OCI-LY1 (cell line): ENCODE results near the gene IVNS1ABP.

Experiments used
- H2AFZ ChIP-seq: fragments of 200-600 bp; sonication (generic), shearing (Covaris generic); 2 replicates; pipeline ENCODE4 v1.6.0; 2014; ENCODE audit warnings: antibody characterized with exemption, mild to moderate bottlenecking, low read length
- H3F3A ChIP-seq: fragments of 200-600 bp; sonication (generic), shearing (Covaris generic); 2 replicates; pipeline ENCODE4 v1.6.0; 2014; ENCODE audit warnings: mild to moderate bottlenecking, antibody characterized with exemption, low read length, moderate library complexity; ENCODE audit not compliant: insufficient read depth
- H3K27ac ChIP-seq: fragments of 200-600 bp; sonication (generic); 2 replicates; pipeline ENCODE4 v1.5.1; 2014; ENCODE audit warnings: low read length, mixed run types, mild to moderate bottlenecking, low read depth; ENCODE audit not compliant: poor library complexity, severe bottlenecking
- H3K27me3 ChIP-seq: fragments of 200-600 bp; sonication (generic); 2 replicates; pipeline ENCODE4 v1.6.0; 2014; ENCODE audit warnings: antibody characterized with exemption, mild to moderate bottlenecking, low read length, moderate library complexity; ENCODE audit not compliant: insufficient read depth
- H3K36me3 ChIP-seq: fragments of 200-600 bp; sonication (generic); 2 replicates; pipeline ENCODE4 v1.6.1; 2014; ENCODE audit warnings: mild to moderate bottlenecking, antibody characterized with exemption, low read length, moderate library complexity, mixed read lengths; ENCODE audit not compliant: insufficient read depth
- H3K4me1 ChIP-seq: fragments of 200-600 bp; sonication (generic); 2 replicates; pipeline ENCODE4 v1.5.1; 2014; ENCODE audit warnings: mild to moderate bottlenecking, low read length, moderate library complexity; ENCODE audit not compliant: insufficient read depth, severe bottlenecking
- H3K4me2 ChIP-seq: fragments of 200-600 bp; sonication (generic), shearing (Covaris generic); 2 replicates; pipeline ENCODE4 v1.6.1; 2014; ENCODE audit warnings: low read length
- H3K4me3 ChIP-seq: fragments of 200-600 bp; sonication (generic); 2 replicates; pipeline ENCODE4 v1.5.1; 2014; ENCODE audit warnings: low read length, low read depth, mild to moderate bottlenecking, mixed read lengths; ENCODE audit not compliant: poor library complexity, severe bottlenecking
- H3K79me2 ChIP-seq: fragments of 200-600 bp; shearing (Covaris generic); 2 replicates; pipeline ENCODE4 v1.6.1; 2016; ENCODE audit warnings: mixed run types, low read length, mixed read lengths; ENCODE audit not compliant: insufficient read depth
- H3K9ac ChIP-seq: fragments of 200-600 bp; sonication (generic), shearing (Covaris generic); 2 replicates; pipeline ENCODE4 v1.6.1; 2014; ENCODE audit warnings: mild to moderate bottlenecking, low read length, mixed read lengths
- H3K9me2 ChIP-seq: fragments of 200-600 bp; sonication (generic), shearing (Covaris generic); 2 replicates; pipeline ENCODE4 v1.6.1; 2014; ENCODE audit warnings: low read depth, mild to moderate bottlenecking, low read length, mixed read lengths
- H3K9me3 ChIP-seq: fragments of 200-600 bp; shearing (Covaris generic); 2 replicates; pipeline ENCODE4 v1.6.1; 2014; ENCODE audit warnings: low read length, mixed read lengths
- H4K20me1 ChIP-seq: fragments of 200-600 bp; sonication (generic), shearing (Covaris generic); 2 replicates; pipeline ENCODE4 v1.6.0; 2016; ENCODE audit warnings: mild to moderate bottlenecking, low read length; ENCODE audit not compliant: insufficient read depth
- CTCF ChIP-seq: fragments of 200-600 bp; sonication (generic), shearing (Covaris generic); IDR thresholded peaks from 2 replicates; pipeline ENCODE4 v1.5.1; 2017; ENCODE audit warnings: mild to moderate bottlenecking, antibody characterized with exemption, low read length, moderate library complexity, mixed read lengths
- EZH2 ChIP-seq: fragments of 200-600 bp; sonication (generic), shearing (Covaris generic); IDR thresholded peaks from 2 replicates; pipeline ENCODE4 v1.8.0; 2017; ENCODE audit warnings: borderline replicate concordance, mixed run types, mild to moderate bottlenecking, antibody characterized with exemption, low read length, moderate library complexity, mixed read lengths

The IVNS1ABP gene

GRCh38 chr1:185319139-185319475 lies 2.1 kb upstream of the IVNS1ABP start:
- Histone ChIP-seq H3K27ac (no peak overlapping the region), H3K36me3 (no peaks in the 10 kb centered on the region), H2AFZ (no peak overlapping the region), H3F3A (no peaks in the 10 kb centered on the region), H3K79me2 (peaks cover 23% of the 10 kb centered on the region), H3K27me3 (no peaks in the 10 kb centered on the region), H3K4me2 (no peak overlapping the region), H4K20me1 (0 out of 2 replicates have a peak, but pooled peaks cover 7% of the 10 kb centered on the region), H3K4me1 (peaks cover 27% of the 10 kb centered on the region), H3K9ac (no peak overlapping the region), H3K9me2 (no peaks in the 10 kb centered on the region), H3K4me3 (no peak overlapping the region), H3K9me3 (no peaks in the 10 kb centered on the region)
- TF ChIP-seq EZH2 (no peak), CTCF (no peak)

GRCh38 chr1:185318431-185319138 lies 1.5 kb upstream of the IVNS1ABP start:
- no peaks in the 10 kb centered on the region for H3K9me3 ChIP-seq

GRCh38 chr1:185317886-185318310 lies 855 bp upstream of the IVNS1ABP start:
- H3K79me2 ChIP-seq = peaks cover 35% of the 10 kb centered on the region

More at GRCh38 chr1:185318431-185319138, 1.5 kb upstream of the IVNS1ABP start:
- TF ChIP-seq EZH2 = no peak
- TF ChIP-seq CTCF = no peak
- H3K9me2 ChIP-seq = no peaks in the 10 kb centered on the region
- peaks cover 28% of the 10 kb centered on the region for H3K79me2 ChIP-seq
- H3K36me3 ChIP-seq = no peaks in the 10 kb centered on the region
- H3K4me1 ChIP-seq = peaks cover 32% of the 10 kb centered on the region
- peak overlapping the region; percentile 87 for H3K4me2 ChIP-seq
- H3K27ac ChIP-seq = peak overlapping the region; percentile 89
- no peak overlapping the region for H2AFZ ChIP-seq
- H3K4me3 ChIP-seq = peak overlapping the region; percentile 85
- H3K9ac ChIP-seq = no peak overlapping the region
- 0 out of 2 replicates have a peak, but pooled peaks cover 7% of the 10 kb centered on the region for H4K20me1 ChIP-seq
- H3F3A ChIP-seq = no peaks in the 10 kb centered on the region
- no peaks in the 10 kb centered on the region for H3K27me3 ChIP-seq

More at GRCh38 chr1:185317886-185318310, 855 bp upstream of the IVNS1ABP start:
- peak overlapping the region; percentile 85 for H3K4me3 ChIP-seq
- TF ChIP-seq CTCF (no peak), EZH2 (no peak)
- H3K4me1 ChIP-seq = peaks cover 39% of the 10 kb centered on the region
- H3K9ac ChIP-seq = peak overlapping the region; percentile 78
- no peak overlapping the region for H2AFZ ChIP-seq
- 0 out of 2 replicates have a peak, but pooled peaks cover 7% of the 10 kb centered on the region for H4K20me1 ChIP-seq
- H3K4me2 ChIP-seq = peak overlapping the region; percentile 87
- no peaks in the 10 kb centered on the region for H3K27me3 ChIP-seq
- H3K9me3 ChIP-seq = no peaks in the 10 kb centered on the region
- peak overlapping the region; percentile 89 for H3K27ac ChIP-seq
- H3K9me2 ChIP-seq = no peaks in the 10 kb centered on the region
- H3F3A ChIP-seq = no peaks in the 10 kb centered on the region
- H3K36me3 ChIP-seq = no peaks in the 10 kb centered on the region
